ENCODE results near the gene CLIC6. TPM values are rescaled to one million over a fixed set of nuclear protein-coding genes. Genes with fewer than 3 reads are reported as not detected.

CLIC6 gene
- total and polyA plus RNA-seq, 2 experiments from 2014 or later = 1.1 to 1.5 TPM

- TF ChIP-seq ZNF462 (CRISPR knock-in tag; IDR thresholded peaks at IDR 0.05) = no peak
Observed at GRCh38 chr21:34687745-34688144, 19.0 kb downstream of the CLIC6 start (continued).

GRCh38 chr21:34688145-34688544, 19.4 kb downstream of the CLIC6 start:
- no peak overlapping the region for H3K4me3 Mint-ChIP-seq
- Histone ChIP-seq H3K79me2 (replicated peaks; ENCODE audit: insufficient read depth) (no peaks in the 10 kb centered on the region), H4K20me1 (replicated peaks; ENCODE audit: insufficient read depth) (no peaks in the 10 kb centered on the region), H3K4me2 (no peak overlapping the region), H2AFZ (no peak overlapping the region), H3K4me1 (ENCODE audit: insufficient read depth) (peaks cover 20% of the 10 kb centered on the region), H3K27me3 (ENCODE audit: insufficient read depth) (no peaks in the 10 kb centered on the region), H3K27ac (ENCODE audit: low read depth) (no peak overlapping the region), H3K9me2 (ENCODE audit: insufficient read depth) (0 out of 2 replicates have a peak, but pooled peaks cover 3% of the 10 kb centered on the region), H3K4me3 (no peak overlapping the region), H3K36me3 (ENCODE audit: insufficient read depth) (no peaks in the 10 kb centered on the region), H3F3A (replicated peaks; ENCODE audit: low read depth) (no peaks in the 10 kb centered on the region)
- H3K27ac Mint-ChIP-seq = no peak overlapping the region
- no peaks in the 10 kb centered on the region for H3K36me3 Mint-ChIP-seq (ENCODE audit: low read depth)
- no peak for TF ChIP-seq ZNF331 (CRISPR knock-in tag; IDR thresholded peaks at IDR 0.05; ENCODE audit: low read depth)
- no peak for TF ChIP-seq EZH2phosphoT487 (IDR thresholded peaks at IDR 0.05; ENCODE audit: unreplicated experiment)
- TF ChIP-seq CREB1 (CRISPR knock-in tag; IDR thresholded peaks at IDR 0.05; ENCODE audit: low read depth) = no peak
- TF ChIP-seq STAT1 (IDR thresholded peaks at IDR 0.05; ENCODE audit: unreplicated experiment) = no peak
- TF ChIP-seq JUNB (IDR thresholded peaks at IDR 0.05; ENCODE audit: unreplicated experiment) = no peak
- no peak for TF ChIP-seq EZH2 (IDR thresholded peaks at IDR 0.05; ENCODE audit: low read depth, unreplicated experiment)
- no peak for TF ChIP-seq ZNF462 (CRISPR knock-in tag; IDR thresholded peaks at IDR 0.05)
- TF ChIP-seq CTCF (conservative IDR thresholded peaks at IDR 0.05; ENCODE audit: low read depth in 2 of 2) = peak; percentile 55 to 64
- 0 out of 3 replicates have a peak, but pooled peaks cover 2% of the 10 kb centered on the region for H3K9me3 Mint-ChIP-seq
- ATAC-seq (peak; percentile 80), DNase-seq (ENCODE audit: low spot score) (peak; percentile 84)
- H3K4me1 Mint-ChIP-seq = peaks cover 26% of the 10 kb centered on the region
- peaks cover 2% of the 10 kb centered on the region for H3K27me3 Mint-ChIP-seq (ENCODE audit: insufficient read depth, low read depth, poor library complexity)

Data from GM23338 (cell line).